ENCODE data around the gene ITFG1.

- TF ChIP-seq POLR2AphosphoS5 (IDR thresholded peaks at IDR 0.05) (no peak), CTCF (IDR thresholded peaks at IDR 0.05) (no peak), EP300 (IDR thresholded peaks at IDR 0.05) (no peak)
Observed at GRCh38 chr16:47467501-47467900, 6.6 kb upstream of the ITFG1 start.

Measured in suprapubic skin (tissue), 4 donors.